Skeletal muscle tissue (tissue), 4 donors: Measurements from ENCODE around the gene ECHS1. TPM values are rescaled to one million over a fixed set of nuclear protein-coding genes. Genes with fewer than 3 reads are reported as not detected.

Source experiments
- H3K27ac ChIP-seq: one replicate; pipeline ENCODE4 v1.7.0; 2013; ENCODE audit warnings: mild to moderate bottlenecking, low read depth, low read length, inconsistent platforms
- H3K27me3 ChIP-seq, 3 donors: one replicate each; pipeline ENCODE4 v1.7.0; 2013; ENCODE audit warnings: low read length in 3 of 3; ENCODE audit not compliant: control insufficient read depth in 3 of 3, insufficient read depth in 3 of 3
- H3K36me3 ChIP-seq, 3 donors: one replicate each; pipeline ENCODE4 v1.7.0; 2013; ENCODE audit warnings: low read length in 3 of 3; ENCODE audit not compliant: control insufficient read depth in 3 of 3, insufficient read depth in 3 of 3
- H3K4me1 ChIP-seq, 3 donors: one replicate each; pipeline ENCODE4 v1.7.0; 2013; ENCODE audit warnings: low read length in 3 of 3, mild to moderate bottlenecking in 3 of 3; ENCODE audit not compliant: control insufficient read depth in 3 of 3, insufficient read depth in 3 of 3
- H3K4me3 ChIP-seq, 3 donors: one replicate each; pipeline ENCODE4 v1.7.0; 2013; ENCODE audit warnings: low read length in 3 of 3
- H3K9ac ChIP-seq, 3 donors: one replicate each; pipeline ENCODE4 v1.7.0; 2013; ENCODE audit warnings: low read length in 3 of 3, mild to moderate bottlenecking in 3 of 3, moderate library complexity in 2 of 3, low read depth in 1 of 3
- H3K9me3 ChIP-seq, 3 donors: one replicate each; pipeline ENCODE4 v1.7.0; 2013; ENCODE audit warnings: low read length in 3 of 3; ENCODE audit not compliant: control insufficient read depth in 3 of 3
- total RNA-seq: library from RNA; depleted of rRNA; stranded (reverse); fragments of >200 nt; gene quantifications from one replicate; pipeline ENCODE4 v1.2.3, GENCODE V29; 2014
- donor health status: Osteomylitis.

Gene ECHS1
- total RNA-seq, 1 donor from 2014 or later, result 76.7 TPM

- Histone ChIP-seq H3K36me3 (peaks cover 56 to 66% (median 66%) of the 10 kb centered on the region in 3 donors), H3K27ac (no peak overlapping the region), H3K4me1 (no peaks in the 10 kb centered on the region), H3K27me3 (no peaks in the 10 kb centered on the region), H3K4me3 (no peak overlapping the region), H3K9ac (no peak overlapping the region), H3K9me3 (no peaks in the 10 kb centered on the region)
Observed at GRCh38 chr10:133400624-133401424, 27.7 kb upstream of the ECHS1 start.

GRCh38 chr10:133399123-133399601, 26.0 kb upstream of the ECHS1 start:
- Histone ChIP-seq H3K9me3 (no peaks in the 10 kb centered on the region), H3K4me1 (peaks cover 5 to 9% (median 6%) of the 10 kb centered on the region in 3 donors), H3K9ac (no peak overlapping the region), H3K27ac (no peak overlapping the region), H3K4me3 (no peak overlapping the region), H3K36me3 (peaks cover 53 to 67% (median 58%) of the 10 kb centered on the region in 3 donors), H3K27me3 (no peaks in the 10 kb centered on the region)

DNA sequence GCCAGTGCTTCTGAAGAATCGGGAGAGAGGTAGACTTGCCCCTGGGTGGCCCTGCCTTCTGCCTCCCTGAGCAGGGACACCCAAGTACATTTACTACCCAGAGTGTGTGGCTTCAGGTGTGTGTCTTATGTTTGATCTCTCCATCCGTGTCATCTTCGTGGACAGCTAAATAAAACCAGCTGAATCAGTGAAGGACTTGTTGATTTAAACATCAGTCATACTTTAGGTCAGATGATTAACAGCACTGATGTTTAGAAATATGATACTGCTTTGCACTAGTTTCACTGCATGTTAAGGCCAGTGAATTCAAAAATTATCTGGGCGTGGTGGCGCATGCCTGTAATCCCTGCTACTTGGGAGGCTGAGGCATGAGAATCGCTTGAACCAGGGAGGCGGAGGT, 24.8 kb upstream of the ECHS1 start:
- H3K4me3 ChIP-seq, result no peak overlapping the region
- H3K9ac ChIP-seq, result no peak overlapping the region
- peaks cover 5 to 9% (median 6%) of the 10 kb centered on the region in 3 donors for H3K4me1 ChIP-seq
- no peak overlapping the region for H3K27ac ChIP-seq
- H3K9me3 ChIP-seq, result no peaks in the 10 kb centered on the region
- H3K27me3 ChIP-seq, result no peaks in the 10 kb centered on the region
- H3K36me3 ChIP-seq, result peaks cover 47 to 59% (median 51%) of the 10 kb centered on the region in 3 donors

DNA sequence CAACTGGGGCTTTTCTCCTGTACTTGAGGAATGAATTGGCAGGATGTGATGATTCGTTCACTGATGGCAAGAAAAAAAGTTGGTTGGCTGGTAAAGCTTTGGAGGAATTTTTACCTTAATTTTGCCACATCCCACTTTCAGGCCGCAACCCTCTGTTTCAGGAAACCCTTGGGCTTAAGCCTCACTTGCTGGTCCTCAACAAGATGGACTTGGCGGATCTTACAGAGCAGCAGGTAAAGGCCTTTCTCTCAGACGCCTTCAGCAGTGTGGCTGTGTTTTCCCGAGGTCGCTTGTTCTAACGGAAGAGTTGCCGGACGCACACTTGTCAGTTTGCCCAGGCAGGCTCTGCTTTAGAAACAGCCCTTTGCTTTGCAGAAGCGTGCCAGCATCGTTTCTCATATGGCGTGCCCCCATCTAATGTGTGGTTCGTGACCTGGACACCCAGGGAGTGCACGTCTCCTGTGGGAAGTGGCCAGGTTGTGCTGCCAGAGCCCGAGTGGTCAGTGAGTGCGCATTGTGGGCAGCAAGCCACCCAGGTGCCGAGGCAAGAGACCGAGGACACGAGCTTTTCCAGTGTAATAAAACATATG, 23.0 kb upstream of the ECHS1 start:
- H3K4me3 ChIP-seq, result no peak overlapping the region
- H3K36me3 ChIP-seq, result peaks cover 37 to 47% (median 38%) of the 10 kb centered on the region in 3 donors
- H3K9me3 ChIP-seq, result no peaks in the 10 kb centered on the region
- peaks cover 5 to 9% (median 6%) of the 10 kb centered on the region in 3 donors for H3K4me1 ChIP-seq
- no peaks in the 10 kb centered on the region for H3K27me3 ChIP-seq
- H3K27ac ChIP-seq, result no peak overlapping the region
- H3K9ac ChIP-seq, result no peak overlapping the region

DNA sequence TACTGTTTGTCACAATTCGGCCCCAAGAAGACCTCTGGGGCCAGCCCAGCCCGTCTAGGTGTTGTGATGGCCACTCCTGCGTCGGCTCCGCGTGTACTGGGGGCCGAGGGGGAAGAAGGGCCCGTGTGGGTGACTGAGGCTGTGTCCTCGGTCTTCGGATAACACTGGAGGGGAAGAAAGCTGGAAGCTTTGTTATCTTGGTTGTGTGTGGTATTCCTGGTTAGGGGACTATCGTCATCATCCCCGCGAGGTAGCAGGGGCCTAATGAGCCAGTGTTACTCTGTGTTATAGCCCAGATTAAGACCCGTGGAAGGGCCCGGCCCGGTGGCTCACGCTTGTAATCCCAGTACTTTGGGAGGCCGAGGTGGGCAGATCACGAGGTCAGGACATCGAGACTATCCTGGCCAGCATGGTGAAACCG, 21.7 kb upstream of the ECHS1 start:
- Histone ChIP-seq H3K9ac (peak overlapping the region; percentile 92 to 97 (median 94)), H3K9me3 (no peaks in the 10 kb centered on the region), H3K36me3 (peaks cover 32 to 37% (median 36%) of the 10 kb centered on the region in 3 donors), H3K27me3 (no peaks in the 10 kb centered on the region), H3K4me3 (peak overlapping the region; percentile 81 to 95 (median 88)), H3K27ac (peak overlapping the region; percentile 76), H3K4me1 (peaks cover 5 to 9% (median 6%) of the 10 kb centered on the region in 3 donors)

DNA sequence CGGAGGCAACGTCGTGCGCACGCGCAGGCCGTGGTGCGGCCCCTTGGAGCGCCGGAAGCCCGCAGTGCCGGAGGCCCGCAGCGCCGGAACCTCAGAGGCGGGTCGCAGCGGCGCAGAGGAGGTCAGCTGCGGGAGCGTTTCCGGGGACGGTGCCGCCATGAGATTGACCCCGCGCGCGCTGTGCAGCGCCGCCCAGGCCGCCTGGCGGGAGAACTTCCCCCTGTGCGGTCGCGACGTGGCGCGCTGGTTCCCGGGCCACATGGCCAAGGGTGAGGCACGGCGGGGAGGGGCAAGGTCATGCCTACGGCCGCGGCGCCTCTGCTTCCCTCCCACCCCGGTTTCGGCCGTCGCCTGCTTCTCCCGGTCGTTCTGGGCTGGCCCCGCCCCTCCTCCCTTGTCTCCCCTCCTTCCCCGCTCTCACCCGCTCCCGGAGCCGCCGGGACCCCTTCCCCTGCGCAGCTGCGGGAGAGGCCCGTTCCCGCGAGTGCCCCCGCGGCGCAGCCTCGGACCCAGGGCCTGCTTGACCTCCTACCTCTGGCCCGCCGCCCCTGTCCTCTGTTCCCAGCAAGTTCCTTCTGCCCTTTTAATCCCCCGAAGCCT, 21.0 kb upstream of the ECHS1 start, which contains the start of gene MTG1:
Gene MTG1 (plus strand): TSS at position 94 of the 600 bp plus-strand sequence. CDS start 64 bp downstream, at position 158.
- H3K27ac ChIP-seq, result peak within 1 kb of the TSS; percentile 76
- H3K27me3 ChIP-seq, result no peaks in the 10 kb centered on the region
- peaks cover 5 to 9% (median 6%) of the 10 kb centered on the region in 3 donors for H3K4me1 ChIP-seq
- peaks cover 26 to 31% (median 30%) of the 10 kb centered on the region in 3 donors for H3K36me3 ChIP-seq
- H3K4me3 ChIP-seq, result peak within 1 kb of the TSS; percentile 81 to 95 (median 88)
- H3K9me3 ChIP-seq, result no peaks in the 10 kb centered on the region
- peak within 1 kb of the TSS; percentile 92 to 97 (median 94) for H3K9ac ChIP-seq

DNA sequence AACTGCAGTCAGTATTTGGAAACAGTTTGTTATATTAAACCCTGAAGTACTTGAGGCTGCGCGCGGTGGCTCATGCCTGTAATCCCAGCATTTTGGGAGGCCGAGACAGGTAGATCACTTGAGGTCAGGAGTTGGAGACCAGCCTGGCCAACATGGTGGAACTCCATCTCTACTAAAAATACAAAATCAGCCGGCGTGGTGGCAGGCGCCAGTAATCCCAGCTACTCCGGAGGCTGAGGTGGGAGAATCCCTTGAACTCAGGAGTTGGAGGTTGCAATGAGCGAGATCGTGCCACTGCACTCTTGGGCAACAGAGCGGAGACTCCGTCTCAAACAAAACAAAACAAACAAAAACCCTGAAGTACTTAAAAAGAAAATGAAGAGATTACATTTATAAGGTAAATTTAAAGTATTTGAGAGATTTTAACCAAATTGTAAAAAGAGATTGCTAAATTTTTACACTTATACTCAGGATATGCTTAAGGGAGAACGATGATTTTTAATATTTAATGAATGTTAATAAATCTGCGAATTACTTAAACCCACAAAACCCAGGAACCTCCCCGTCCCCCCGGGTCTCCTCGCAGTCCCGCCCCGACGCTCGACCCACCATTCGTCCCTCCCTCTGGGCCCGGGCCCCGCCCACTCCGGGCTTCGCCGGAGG, 20.4 kb upstream of the ECHS1 start:
- no peaks in the 10 kb centered on the region for H3K9me3 ChIP-seq
- H3K9ac ChIP-seq, result peak overlapping the region in 1 of 3 donors; percentile 97
- H3K4me1 ChIP-seq, result peaks cover 5 to 9% (median 6%) of the 10 kb centered on the region in 3 donors
- no peaks in the 10 kb centered on the region for H3K27me3 ChIP-seq
- H3K36me3 ChIP-seq, result peaks cover 20 to 25% (median 23%) of the 10 kb centered on the region in 3 donors
- H3K27ac ChIP-seq, result peak overlapping the region; percentile 76
- peak overlapping the region; percentile 45 to 95 (median 55) for H3K4me3 ChIP-seq

- no peak overlapping the region for H3K4me3 ChIP-seq
- H3K27ac ChIP-seq, result no peak overlapping the region
- peaks cover 5 to 9% (median 6%) of the 10 kb centered on the region in 3 donors for H3K4me1 ChIP-seq
- no peaks in the 10 kb centered on the region for H3K27me3 ChIP-seq
- H3K9ac ChIP-seq, result no peak overlapping the region
- H3K9me3 ChIP-seq, result no peaks in the 10 kb centered on the region
- H3K36me3 ChIP-seq, result peaks cover 10 to 14% (median 12%) of the 10 kb centered on the region in 3 donors
Observed at GRCh38 chr10:133391761-133392518, 18.8 kb upstream of the ECHS1 start.

DNA sequence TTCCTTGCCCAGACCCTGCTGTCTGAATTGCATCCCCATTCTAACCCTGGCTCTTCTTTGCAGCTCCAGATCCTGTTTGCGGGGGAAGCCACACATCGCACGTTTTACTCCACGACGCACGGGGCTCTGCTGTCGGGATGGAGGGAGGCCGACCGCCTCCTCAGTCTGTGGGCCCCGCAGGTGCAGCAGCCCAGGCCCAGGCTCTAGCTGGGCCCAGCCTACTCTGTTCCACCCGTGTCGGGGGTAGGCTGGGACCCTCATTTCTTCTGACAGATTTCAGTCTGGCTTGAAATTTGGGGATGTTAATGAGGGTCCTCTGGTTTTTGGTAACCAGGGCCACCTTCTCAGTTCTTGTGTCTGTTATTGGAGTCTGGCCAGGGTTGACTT, 18.1 kb upstream of the ECHS1 start:
- Histone ChIP-seq H3K9me3 (no peaks in the 10 kb centered on the region), H3K36me3 (peaks cover 5 to 7% (median 5%) of the 10 kb centered on the region in 3 donors), H3K9ac (no peak overlapping the region), H3K4me3 (no peak overlapping the region), H3K27ac (no peak overlapping the region), H3K4me1 (peaks cover 5 to 9% (median 6%) of the 10 kb centered on the region in 3 donors), H3K27me3 (no peaks in the 10 kb centered on the region)
